ENCODE results near the gene GPR68. TPM values are rescaled to one million over a fixed set of nuclear protein-coding genes. Genes with fewer than 3 reads are reported as not detected.

The GPR68 gene
- total RNA-seq, 2 donors from 2014 or later: 0.37 to 0.66 TPM

- Histone ChIP-seq H3K36me3 (no peaks in the 10 kb centered on the region), H3K27ac (no peak overlapping the region), H3K4me1 (no peaks in the 10 kb centered on the region)
Measured at GRCh38 chr14:91223028-91223783, 21.3 kb downstream of the GPR68 start.

GRCh38 chr14:91221270-91221669 lies 23.2 kb downstream of the GPR68 start:
- Histone ChIP-seq H3K9me3 (no peaks in the 10 kb centered on the region), H3K4me1 (no peaks in the 10 kb centered on the region), H3K36me3 (peaks cover 8% of the 10 kb centered on the region), H3K27ac (no peak overlapping the region), H3K4me3 (no peak overlapping the region), H3K9ac (ENCODE audit: low read depth in 2 of 2, low read length in 2 of 2) (no peak overlapping the region), H3K27me3 (no peaks in the 10 kb centered on the region)
- DNase-seq: no peak
- intact Hi-C loops (cut with DNase I): no loop called here
- TF ChIP-seq, protein P1, sequence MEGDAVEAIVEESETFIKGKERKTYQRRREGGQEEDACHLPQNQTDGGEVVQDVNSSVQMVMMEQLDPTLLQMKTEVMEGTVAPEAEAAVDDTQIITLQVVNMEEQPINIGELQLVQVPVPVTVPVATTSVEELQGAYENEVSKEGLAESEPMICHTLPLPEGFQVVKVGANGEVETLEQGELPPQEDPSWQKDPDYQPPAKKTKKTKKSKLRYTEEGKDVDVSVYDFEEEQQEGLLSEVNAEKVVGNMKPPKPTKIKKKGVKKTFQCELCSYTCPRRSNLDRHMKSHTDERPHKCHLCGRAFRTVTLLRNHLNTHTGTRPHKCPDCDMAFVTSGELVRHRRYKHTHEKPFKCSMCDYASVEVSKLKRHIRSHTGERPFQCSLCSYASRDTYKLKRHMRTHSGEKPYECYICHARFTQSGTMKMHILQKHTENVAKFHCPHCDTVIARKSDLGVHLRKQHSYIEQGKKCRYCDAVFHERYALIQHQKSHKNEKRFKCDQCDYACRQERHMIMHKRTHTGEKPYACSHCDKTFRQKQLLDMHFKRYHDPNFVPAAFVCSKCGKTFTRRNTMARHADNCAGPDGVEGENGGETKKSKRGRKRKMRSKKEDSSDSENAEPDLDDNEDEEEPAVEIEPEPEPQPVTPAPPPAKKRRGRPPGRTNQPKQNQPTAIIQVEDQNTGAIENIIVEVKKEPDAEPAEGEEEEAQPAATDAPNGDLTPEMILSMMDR (IDR thresholded peaks at IDR 0.05): no peak

More at GRCh38 chr14:91223028-91223783, 21.3 kb downstream of the GPR68 start:
- H3K9ac ChIP-seq (ENCODE audit: low read depth in 2 of 2, low read length in 2 of 2): no peak overlapping the region
- intact Hi-C loops (cut with DNase I): no loop called here
- TF ChIP-seq, protein P1 (IDR thresholded peaks at IDR 0.05): no peak
- no peak for DNase-seq
- H3K9me3 ChIP-seq: no peaks in the 10 kb centered on the region
- no peak overlapping the region for H3K4me3 ChIP-seq
- H3K27me3 ChIP-seq: no peaks in the 10 kb centered on the region

DNA sequence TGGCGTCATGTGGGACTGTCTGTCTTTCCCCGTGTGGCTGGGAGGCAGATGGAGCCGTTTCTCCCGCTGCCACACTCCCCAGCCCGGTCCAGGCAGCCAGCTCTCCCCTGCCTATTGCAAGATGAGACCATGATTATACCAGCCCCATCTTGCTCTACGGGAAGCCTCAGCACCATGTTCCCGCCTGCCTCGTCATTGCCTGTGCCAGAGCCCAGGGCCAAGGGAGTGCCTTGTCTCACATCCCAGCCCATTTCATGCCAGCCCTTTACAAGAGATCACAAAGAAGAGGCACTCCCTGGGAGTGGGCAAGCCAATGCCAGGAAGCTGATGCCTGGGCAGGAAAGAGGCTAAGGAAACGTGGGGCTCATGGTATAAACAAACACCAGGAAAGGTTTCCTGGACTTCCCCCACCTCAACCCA lies 23.9 kb downstream of the GPR68 start:
- no peaks in the 10 kb centered on the region for H3K4me1 ChIP-seq
- no peak overlapping the region for H3K27ac ChIP-seq
- TF ChIP-seq, protein P1 (IDR thresholded peaks at IDR 0.05): no peak
- no peak overlapping the region for H3K9ac ChIP-seq (ENCODE audit: low read depth in 2 of 2, low read length in 2 of 2)
- DNase-seq: no peak
- peaks cover 15% of the 10 kb centered on the region for H3K36me3 ChIP-seq
- no peak overlapping the region for H3K4me3 ChIP-seq
- H3K27me3 ChIP-seq: no peaks in the 10 kb centered on the region
- intact Hi-C loops (cut with DNase I): no loop called here
- H3K9me3 ChIP-seq: no peaks in the 10 kb centered on the region

DNA sequence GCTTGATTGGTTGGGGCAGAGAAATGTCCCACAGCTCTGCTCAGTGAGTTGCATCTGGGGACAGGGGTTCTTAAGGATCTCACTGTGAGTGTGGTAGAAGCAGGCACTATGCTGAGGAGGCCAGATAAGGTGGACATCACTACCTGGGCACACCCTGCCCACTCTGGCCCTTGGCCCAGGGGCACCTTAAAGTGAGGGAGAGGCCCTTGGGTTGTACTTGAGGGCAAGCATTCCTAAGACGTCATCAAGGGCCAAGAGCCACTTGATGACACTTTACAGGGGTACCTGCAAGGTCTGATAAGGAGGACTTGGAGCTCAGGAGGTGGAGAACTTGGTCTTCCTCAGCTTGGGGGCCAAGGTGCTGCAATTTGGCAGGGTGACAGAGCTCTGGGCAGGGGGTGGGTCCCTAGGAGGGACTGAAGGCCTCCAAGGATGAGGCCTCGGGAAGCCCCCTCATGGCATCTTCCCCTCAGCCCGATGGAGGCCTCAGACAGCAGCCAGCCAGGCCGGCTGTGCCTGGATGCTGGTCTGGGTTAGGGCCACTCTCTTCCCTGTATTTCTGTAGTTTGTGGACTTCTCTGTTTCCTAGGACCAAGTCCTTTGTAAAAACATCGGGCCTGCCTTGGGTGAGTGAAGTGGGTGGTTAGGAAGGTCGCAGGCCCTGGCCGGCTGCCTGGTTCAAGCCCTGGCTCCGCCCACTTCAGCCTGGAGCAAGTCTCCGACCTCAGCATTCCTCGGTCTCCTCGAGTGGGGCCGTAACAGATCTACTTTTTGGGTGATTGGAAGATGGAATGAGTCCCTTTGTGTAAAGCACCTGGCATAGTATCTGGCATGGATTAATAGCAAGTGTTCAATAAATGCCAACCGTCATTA lies 24.8 kb downstream of the GPR68 start:
- TF ChIP-seq, protein P1 (IDR thresholded peaks at IDR 0.05): no peak
- intact Hi-C loops (cut with DNase I): no loop called here
- no peaks in the 10 kb centered on the region for H3K9me3 ChIP-seq
- no peaks in the 10 kb centered on the region for H3K4me1 ChIP-seq
- no peak overlapping the region for H3K27ac ChIP-seq
- no peak overlapping the region for H3K9ac ChIP-seq (ENCODE audit: low read depth in 2 of 2, low read length in 2 of 2)
- no peaks in the 10 kb centered on the region for H3K27me3 ChIP-seq
- H3K4me3 ChIP-seq: no peak overlapping the region
- no peak for DNase-seq
- peaks cover 21% of the 10 kb centered on the region for H3K36me3 ChIP-seq

GRCh38 chr14:91218014-91218413 lies 26.5 kb downstream of the GPR68 start:
- Histone ChIP-seq H3K4me3 (no peak overlapping the region), H3K9me3 (no peaks in the 10 kb centered on the region), H3K4me1 (no peaks in the 10 kb centered on the region), H3K9ac (ENCODE audit: low read depth in 2 of 2, low read length in 2 of 2) (no peak overlapping the region), H3K27ac (no peak overlapping the region), H3K36me3 (peaks cover 21% of the 10 kb centered on the region), H3K27me3 (no peaks in the 10 kb centered on the region)
- no peak for DNase-seq
- intact Hi-C loops (cut with DNase I): no loop called here
- TF ChIP-seq, protein P1 (IDR thresholded peaks at IDR 0.05): no peak

Measured in colonic mucosa (tissue), 4 donors.